Stimulated activated CD8-positive, alpha-beta memory T cell treated with anti-CD3 and anti-CD28 coated beads, Interleukin-12 subunit alpha, Interleukin-12 subunit beta, amount 100 ng/mL, for 24 hours (primary cell): Measurements from ENCODE around the gene AJUBA.
"Not testable (repeated sequence)": the region's sequence is repeated elsewhere in the genome, so short reads cannot be mapped to it uniquely, and the experiment has no call there.

Source experiments
- DNase-seq: peaks from one replicate; pipeline ENCODE4 v3.0.0-alpha.2; 2020; ENCODE audit errors: extremely low read depth

AJUBA gene

DNA sequence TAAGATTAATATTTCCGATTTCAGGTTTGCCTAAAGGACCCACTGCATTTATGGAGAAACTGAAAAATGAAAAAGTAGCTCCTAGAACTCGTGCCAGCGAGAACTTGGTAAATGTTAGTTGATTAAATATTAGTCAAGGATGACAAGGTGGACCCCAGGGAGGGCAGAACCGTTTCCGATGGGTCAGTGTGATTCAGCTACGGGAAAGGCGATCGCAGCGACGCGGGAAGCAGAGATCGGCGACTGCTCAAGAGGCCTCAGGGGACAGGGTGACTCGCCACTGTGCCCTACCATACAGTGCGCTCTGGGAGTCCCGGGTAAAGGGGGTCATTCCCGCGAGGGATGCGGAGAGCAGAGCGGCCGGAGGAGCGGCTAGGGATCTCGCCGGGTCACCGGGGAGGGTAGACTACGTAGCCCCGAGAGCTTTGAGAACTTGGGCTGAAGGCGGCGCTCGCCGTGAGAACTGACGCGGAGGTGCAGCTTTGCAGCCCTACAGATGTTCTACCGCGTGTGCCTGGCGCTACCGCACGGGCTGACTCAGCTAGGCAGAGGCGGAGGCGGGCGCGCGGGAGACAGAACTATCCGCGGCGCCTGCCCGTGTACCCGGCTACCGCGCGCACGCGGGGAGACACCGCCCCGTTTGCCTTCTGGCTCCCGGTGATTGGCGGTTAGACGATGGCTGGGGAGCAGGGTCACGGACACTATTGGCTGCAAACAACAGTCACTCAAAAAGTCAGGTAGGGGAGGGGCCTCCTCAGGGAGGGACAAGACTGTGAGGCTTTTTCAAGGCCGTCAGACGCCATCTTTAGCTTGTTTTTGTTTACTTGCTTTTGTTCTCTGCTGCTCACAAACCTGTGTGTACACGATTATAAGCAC is 24.4 kb upstream of the AJUBA start:
- peak; percentile 87 for DNase-seq

DNA sequence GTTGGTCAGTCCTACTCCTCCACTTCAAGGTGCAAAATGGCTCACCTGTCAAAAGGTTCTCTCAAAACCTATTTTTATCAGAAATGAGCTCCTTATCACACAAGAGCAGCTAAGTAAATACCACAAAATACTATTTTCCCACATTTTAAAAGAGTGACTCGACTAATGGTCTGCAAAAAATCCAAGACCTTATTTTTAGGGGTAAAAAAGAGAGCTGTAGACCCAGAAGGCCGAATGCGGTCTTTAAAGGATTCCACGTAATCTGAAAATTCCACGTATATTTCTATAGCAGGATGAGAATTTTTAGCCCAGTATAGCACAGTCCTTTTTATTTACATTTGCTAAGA is 23.8 kb upstream of the AJUBA start:
- DNase-seq, result no peak

DNA sequence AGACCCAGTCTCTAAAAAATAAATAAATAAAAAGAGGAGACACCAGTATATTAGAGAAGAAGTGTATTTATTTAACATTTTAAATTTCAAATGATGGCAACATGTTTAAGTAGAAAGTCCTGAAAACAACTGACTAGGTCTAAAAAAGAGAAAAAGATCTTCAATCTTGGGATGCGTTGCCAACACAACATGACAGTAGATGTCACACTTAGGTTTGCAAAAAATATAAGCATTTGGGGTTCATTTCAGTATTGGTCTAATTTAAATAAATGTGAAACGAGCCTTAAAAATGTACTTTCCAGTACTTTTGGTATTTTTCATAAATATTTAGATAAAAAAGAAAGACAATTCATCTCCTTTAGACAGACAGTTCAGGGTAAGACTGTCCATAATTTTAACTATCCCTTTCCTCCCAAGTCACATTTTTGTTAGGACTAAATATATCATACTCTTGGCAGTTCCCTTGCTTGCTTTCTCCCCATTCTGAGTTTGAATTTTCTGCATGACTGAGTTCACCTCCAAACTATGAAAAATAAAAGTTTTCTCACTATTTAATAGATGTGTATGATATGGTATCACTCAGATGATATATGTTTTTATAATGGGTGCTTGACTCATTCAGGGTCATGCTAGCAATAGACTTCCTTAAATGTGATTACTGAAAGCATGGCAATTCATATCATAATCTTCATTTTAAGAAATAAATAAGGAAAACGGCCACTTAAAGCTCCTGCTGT is 23.3 kb upstream of the AJUBA start:
- no peak for DNase-seq

DNA sequence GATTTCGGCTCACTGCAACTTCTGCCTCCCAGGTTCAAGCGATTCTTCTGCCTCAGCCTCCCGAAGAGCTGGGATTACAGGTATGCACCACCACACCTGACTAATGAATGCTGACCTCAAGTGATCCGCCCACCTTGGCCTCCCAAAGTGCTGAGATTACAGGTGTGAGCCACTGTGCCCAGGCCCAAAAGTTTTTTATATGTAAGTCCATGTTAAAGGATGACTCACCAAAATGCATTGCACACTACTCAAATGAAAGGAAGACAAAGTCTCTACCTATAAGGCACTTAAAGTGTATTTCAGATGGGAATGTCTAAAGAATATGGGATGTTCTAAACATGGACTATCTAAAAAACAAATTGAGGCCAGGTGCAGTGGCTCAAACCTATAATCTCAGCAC is 21.9 kb upstream of the AJUBA start:
- DNase-seq, result not testable (repeated sequence)

DNA sequence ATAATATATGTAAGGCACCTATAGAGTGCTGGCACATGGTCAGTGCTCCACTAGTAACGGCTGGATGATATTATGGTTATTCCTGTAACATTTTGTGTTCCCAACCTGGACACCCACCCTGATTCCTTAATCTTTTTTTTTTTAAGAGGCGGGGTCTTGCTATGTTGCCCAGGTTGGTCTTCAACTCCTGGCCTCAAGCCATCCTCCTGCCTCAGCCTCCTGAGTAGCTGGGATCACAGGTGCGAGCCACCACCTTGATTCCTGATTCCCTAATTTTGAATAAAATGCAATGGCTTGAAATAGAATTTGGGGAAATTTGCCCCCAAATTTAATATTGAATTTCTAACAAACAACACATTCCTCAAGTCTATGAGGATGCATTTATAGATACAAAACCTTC is 20.2 kb upstream of the AJUBA start:
- DNase-seq, result no peak

DNA sequence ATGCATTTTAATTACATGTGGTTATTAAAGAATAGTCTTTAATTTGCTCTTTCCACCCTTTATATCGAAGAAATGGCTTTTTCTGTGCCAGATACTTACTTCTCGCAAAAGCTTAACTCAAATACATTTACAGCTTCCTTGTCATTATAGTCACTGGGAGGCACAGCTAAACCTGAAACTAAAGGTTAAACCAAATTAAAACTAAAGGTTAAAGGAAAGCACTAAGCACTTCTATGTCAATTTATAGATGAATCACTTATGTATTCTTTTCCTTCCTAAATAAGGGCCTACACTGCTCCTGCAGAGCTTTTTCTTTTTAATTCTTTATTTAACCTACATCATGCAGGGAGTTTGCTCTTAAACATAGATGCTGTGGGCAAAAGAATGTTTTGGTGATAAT is 18.5 kb upstream of the AJUBA start:
- DNase-seq, result no peak

DNA sequence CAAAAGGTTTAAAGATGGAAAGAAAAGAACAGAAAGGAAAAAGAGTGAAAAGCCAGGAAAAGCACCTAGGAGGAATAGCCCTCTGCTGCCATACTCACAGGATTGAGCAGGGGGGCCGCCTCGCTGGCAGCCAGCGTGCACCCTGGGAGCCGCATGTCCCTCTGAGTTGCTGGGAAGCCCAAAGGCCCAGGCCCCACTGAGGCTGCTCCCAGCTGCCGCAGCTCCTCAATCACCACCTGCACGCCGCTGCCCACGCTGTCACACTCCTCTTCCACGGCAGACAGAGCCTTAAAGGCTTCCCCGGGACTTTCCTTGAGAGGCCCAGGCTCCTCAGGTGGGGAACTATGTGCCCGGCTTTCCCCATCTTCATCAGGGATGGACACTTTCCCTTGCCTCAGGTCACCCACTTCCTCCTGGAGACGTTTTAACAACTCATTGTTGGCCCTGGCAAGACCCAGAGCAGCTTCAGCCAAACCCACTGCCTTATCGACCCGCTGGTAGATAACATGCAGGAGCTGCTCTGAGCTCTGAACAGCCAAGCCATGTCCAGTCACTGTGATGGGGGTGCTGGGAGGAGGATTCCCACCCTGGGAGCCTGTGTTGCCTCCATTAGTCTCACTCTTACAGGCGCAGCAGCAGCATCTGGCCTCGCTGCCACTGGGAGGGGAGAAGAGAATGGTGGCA is 16.1 kb upstream of the AJUBA start:
- DNase-seq, result no peak

DNA sequence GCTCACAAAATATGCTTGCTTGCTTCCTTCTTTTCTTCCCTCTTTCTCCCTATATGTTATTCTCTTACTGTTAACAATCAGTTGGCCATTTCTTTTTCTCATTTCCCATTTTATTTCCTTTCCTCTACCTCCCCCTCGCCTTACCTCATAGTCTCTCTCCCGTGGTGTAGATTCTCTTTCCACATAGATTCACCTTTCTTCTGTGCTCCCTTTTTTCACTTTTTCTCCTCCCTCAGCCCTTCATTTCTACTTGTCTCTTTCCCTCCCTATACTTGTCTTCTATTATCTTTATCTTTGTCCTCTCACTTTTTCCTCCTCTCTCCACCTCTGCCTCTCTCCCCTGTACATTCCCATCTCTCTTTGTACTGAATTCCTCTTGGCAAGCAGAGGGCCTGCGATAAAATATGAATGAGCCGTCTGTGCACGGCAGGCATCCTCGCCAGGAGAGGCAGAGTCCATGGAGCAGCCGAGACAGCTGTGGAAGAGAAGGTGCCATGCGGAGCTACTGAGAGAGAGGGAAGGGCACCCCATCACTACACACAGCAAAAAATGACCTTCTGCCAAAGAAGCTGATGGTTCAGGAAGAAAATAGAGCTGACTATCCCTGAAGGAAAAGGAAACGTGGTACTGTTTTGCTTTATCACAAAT is 15.4 kb upstream of the AJUBA start:
- no peak for DNase-seq

DNA sequence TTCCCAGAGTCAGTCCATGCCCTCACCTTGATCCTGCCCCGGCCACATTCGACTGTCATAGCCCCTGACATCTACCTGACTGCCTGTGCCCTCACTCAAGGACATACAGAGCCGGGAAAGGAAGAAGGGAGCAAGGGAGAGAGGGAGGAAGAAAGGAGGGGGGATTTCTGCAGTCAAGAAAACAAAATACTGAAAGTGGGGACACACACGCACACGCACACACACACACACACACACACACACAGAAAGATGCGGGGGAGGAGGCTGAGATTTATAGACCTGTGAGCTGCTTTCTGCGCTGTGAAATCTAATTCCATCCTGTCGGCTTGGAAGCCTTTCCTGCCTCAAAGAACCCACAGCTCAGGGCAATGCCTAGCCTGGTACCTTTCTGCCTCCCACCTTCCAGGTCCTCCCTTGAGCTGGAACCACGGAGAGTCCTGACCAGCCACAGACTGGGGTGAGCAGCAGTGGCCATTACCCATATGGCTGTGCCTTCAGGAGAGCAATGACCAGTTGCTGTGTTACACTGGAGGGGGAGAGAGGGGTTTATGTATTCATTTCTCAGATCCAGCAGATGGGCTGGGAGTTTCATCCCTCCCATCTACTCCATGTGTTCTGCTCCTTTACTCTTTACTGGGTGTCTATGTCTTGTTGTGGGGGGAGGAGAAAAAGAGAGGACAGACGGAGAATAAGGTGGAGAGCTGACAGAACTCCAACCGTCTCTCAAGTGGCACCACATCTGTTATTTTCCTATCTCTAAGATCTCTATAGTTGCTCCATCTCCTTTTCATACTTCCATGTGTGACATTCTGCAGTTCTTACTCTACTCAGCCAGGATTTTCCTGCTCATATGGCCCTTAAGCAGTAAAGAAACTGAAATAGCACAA is 14.7 kb upstream of the AJUBA start:
- DNase-seq, result no peak

DNA sequence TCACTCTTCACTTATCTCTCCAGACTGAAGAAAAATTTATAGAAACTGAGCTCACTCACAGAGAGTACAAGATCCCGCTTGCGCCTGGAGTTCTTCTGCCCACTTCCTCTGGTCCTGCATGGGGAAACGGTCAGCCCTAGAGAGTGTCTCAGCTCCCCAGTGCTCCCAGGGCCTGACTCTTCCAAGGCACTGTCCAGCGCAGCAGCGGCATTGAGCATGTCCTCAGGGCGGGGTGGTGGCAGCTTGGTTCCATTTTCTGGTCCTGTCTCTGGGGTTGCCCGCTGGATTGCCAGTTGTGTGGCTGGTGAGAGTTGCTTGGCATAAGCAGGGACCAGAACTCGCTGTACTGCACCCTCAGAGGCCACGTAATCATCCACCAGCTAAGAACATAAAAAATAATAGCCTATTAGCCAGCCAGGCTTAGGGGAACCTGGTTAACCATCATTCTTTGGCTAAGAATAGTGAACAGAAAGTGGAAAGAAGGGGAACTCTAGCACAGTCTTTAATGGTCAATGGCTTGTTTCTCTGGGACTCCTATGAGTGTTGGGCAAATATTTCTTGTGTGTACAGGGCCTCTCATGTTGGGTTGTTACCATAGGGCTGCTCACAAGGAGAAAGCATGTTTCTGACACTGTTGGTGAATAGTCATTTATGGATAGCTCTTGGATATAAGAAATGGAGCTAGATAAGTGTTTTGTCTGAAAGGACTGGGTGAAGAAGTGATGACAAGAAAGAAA is 13.7 kb upstream of the AJUBA start:
- DNase-seq, result no peak

DNA sequence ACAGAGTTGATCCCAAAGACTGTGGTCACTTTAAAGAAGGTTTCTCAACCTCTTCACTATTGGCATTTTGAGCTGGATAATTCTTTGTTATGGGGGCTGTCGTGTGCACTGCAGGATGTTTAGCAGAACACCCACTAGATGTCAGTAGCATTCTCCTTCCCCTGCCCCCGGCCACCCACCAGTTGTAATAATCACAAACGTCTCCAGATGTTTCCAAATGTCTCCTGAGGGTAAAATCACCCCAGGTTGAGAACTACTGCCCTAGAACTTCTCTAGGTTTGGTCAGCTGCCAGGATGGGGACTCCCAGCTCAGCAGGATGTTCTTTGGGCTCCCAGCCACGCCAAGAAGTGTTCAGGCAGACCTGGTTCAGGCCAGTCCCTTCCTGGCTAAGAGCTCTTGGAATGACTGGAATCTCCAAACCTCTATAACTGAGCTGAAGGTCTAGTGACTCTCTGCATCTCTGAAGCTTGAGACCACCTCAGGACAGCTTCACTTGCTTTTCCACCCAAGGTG is 12.5 kb upstream of the AJUBA start:
- no peak for DNase-seq

DNA sequence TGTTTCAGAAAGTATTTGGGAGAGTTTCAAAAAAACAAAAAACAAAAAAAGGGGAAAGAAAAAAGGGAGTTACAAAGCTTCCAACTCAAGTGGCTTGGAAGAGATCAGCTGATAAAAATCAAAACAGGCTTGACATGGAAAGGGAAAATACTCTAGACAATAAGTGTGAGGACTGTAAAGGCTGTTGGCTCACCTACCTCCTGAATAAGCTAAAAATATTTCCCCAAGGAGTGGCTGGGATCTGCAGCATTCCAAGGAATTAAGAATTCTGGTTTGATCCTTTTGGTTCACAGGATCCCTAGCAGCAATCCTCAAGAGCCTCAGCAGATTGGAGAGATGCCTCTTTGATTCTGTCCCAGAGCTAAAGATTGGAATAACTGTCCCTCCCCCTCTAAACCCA is 11.2 kb upstream of the AJUBA start:
- no peak for DNase-seq

DNA sequence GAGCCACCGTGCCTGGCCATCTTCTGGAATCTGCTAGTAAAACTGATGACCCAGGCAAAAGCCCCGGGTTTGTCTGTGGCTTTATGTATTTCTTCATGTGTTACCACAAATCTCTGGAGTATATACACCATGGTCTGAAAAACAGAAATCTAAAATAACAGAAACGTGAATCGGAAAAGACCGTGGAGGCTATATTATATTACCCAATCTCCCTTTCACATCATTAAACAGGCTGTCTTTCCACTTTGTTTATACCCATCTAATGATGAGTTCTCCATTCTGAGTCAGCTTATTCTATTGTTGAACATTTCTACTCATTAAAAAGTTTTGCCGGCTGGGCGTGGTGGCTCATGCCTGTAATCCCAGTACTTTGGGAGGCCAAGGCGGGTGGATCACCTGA is 9.5 kb upstream of the AJUBA start:
- no peak for DNase-seq

DNA sequence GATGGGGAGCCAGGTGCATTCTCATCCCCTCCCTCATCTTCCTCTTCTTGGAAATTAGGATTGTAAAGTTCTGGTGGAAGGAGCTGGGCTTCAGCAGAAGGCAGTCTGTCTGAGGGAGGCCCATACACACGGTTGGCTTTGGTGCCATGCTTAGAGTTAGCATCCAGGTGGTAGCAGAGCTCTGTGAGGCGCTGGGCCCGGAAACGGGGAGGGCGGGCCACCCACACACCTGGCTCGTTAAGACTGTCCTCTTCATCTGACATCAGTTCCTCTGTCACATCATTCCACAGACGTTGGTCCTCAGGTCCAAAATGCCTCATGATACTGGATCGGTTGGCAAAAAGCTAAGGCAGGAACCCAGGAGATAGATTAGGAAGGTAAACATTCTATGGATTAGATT is 4.9 kb upstream of the AJUBA start:
- DNase-seq, result no peak

DNA sequence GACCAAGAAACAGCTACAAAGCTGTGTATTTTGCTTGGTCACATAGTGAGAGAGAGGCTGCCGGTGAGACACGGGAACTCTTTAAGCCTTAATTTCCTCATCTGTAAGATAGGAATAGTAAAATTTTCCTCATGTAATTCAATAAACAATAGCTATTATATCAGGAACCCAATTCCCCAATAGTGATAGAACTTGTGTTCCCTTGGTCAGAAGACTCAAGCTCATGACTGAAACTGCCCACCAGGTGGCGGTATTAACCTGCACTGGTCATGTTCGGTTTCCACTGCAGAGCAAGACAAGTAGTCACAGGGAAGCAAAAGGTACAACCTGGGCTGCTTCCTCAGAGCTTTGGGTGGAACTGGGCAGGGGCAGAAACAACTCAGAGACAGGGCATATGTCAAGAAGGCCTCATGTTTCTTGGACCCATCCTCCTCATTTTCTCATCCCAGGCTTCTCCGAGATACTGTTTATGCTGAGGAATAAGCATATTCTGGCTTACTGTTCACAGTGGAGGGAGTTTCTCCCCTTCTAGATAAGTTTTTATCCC is 4.2 kb upstream of the AJUBA start:
- DNase-seq, result peak; percentile 74

DNA sequence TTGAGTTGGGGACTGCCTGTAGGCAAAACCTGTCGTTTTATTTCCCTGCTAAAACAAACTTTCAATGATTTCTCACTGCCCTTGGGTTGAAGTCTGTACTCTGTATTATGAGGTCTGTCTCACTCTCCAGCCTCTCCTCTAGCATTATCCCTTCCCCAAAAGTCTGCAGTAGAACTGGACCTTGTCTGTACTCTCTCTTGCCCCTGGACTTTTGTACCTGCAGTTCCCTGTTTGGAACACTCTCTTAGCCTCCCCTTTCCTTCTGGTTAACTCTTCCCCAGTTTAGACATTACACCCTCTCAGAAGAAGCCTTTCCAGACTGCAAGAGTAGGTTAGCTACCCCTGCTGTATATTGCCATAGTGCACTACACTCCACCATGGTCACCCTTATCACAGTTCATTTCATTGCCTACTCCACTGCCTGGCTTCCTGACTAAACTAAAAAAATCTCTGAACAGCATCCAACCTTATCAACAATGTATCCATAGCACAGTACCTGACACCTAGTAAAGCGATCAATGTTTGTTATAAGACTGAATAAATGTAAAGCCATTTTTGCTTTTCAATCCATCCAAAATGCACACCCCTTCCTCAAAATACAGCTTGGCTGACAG is 3.6 kb upstream of the AJUBA start:
- DNase-seq, result no peak

DNA sequence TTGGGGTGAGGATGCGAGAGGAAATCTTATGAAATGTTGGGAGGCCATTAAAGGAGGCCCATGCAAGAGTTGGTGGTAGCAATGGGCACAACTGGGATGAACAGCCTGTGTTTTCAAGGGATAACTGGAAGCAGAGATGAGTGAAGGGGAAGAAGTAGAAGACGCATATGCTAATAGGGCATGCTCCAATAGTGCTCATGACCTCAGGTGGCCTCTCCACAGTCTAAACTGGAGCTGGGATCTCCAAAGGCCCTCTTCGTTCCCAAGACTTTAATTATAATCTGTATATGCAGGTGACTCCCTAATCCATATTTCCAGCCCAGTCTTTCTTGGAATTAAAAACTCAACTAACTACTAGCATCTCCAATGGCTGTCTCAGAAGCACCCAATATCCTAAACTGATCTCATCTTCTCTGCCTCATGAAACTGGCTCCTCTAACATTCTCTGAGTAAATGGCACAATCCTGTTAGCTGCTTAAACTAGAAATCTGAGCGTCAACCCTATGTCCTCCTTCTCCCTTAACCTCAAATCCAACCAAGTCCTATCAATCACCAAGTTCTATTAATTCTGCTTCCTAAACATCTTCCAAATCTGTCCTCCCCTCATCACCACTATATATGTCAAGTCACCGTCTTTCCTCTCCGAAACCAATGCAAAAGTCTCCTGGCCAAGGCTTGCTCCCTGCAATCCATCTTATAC is 2.8 kb upstream of the AJUBA start:
- DNase-seq, result no peak

DNA sequence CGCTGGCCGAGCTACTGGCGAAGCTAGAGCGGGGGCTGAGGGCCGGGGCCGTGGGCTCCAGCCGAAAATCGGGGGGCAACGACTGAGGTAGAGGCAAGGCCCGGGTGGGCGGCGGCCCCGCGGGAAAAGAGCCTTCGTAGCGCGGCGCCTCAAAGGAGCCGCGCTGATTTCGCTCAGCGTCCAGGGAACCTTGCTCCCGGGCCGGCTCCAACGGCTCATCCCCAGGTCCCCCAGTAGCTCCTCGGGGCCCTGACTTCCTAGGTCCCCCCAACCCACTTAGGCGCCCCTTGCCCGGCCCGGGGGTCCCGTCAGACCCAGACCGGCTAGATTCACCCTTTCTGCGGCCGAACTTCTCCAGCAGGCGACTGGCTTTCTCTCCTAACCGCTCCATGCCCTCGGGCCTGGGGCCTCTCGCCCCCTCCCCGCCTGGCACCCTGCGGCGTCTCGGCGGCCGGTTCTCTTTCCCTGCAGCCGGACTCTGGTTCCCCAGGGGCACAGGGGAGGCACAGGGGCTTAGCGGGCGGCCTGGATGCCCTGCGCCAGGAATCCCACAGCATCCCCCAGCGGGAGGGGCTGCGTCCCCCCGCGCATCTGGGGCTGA is 375 bp downstream of the AJUBA start:
- DNase-seq, result no peak
